ENCODE measurements around the gene GIGYF2. TPM values are rescaled to one million over a fixed set of nuclear protein-coding genes. Genes with fewer than 3 reads are reported as not detected.

Gene GIGYF2
- total and polyA plus RNA-seq, 2 of the 4 experiments (the other 2 are of a cell fraction): 14.7 to 66.0 TPM

GRCh38 chr2:232884001-232884421, 186.9 kb downstream of the GIGYF2 start:
- Histone ChIP-seq H3K27me3 (ENCODE audit: control insufficient read depth, insufficient read depth, low read length) (peaks cover 6% of the 10 kb centered on the region; the same call in 1 of the 2 replicates), H4K91ac (ENCODE audit: insufficient read depth, low read depth, low read length) (no peak overlapping the region), H4K8ac (ENCODE audit: low read depth in 2 of 2, low read length in 2 of 2) (no peak overlapping the region), H3K14ac (replicated peaks; ENCODE audit: low read depth, low read length) (no peak overlapping the region), H3K4me3 (ENCODE audit: insufficient read depth, low read depth, low read length) (no peak overlapping the region), H2BK15ac (ENCODE audit: low read depth, low read length) (no peak overlapping the region), H2AK9ac (replicated peaks; ENCODE audit: low read depth, low read length, poor library complexity) (no peak overlapping the region), H3K4me2 (ENCODE audit: low read depth, low read length) (no peak overlapping the region), H3K27ac (ENCODE audit: insufficient read depth, low read length) (no peak overlapping the region), H2BK5ac (ENCODE audit: low read depth, low read length, poor library complexity, severe bottlenecking) (no peak overlapping the region), H2BK120ac (ENCODE audit: low read depth, low read length) (no peak overlapping the region), H3K23ac (ENCODE audit: low read depth, low read length) (no peak overlapping the region), H3K36me3 (ENCODE audit: control insufficient read depth, insufficient read depth, low read length) (no peaks in the 10 kb centered on the region), H3K4ac (ENCODE audit: low read depth, low read length) (no peak overlapping the region), H2AK5ac (ENCODE audit: low read depth, low read length) (no peak overlapping the region), H3K56ac (ENCODE audit: extremely low read depth, insufficient read depth, low read length) (no peak overlapping the region), H3K4me1 (ENCODE audit: control insufficient read depth, insufficient read depth, low read length) (no peaks in the 10 kb centered on the region), H2BK20ac (ENCODE audit: low read depth, low read length) (no peak overlapping the region), H3K9me1 (ENCODE audit: insufficient read depth, low read length) (peaks cover 7% of the 10 kb centered on the region; the same call in 1 of the 2 replicates), H4K20me1 (ENCODE audit: insufficient read depth, low read length) (no peaks in the 10 kb centered on the region), H3K79me1 (ENCODE audit: low read depth in 1 of 2, low read length in 2 of 2) (no peaks in the 10 kb centered on the region), H2AFZ (replicated peaks; ENCODE audit: low read length, poor library complexity) (no peak overlapping the region), H4K5ac (ENCODE audit: low read depth, low read length) (no peak overlapping the region), H3K18ac (ENCODE audit: low read depth, low read length) (no peak overlapping the region), H3K9ac (ENCODE audit: low read depth, low read length) (no peak overlapping the region), H3K9me3 (ENCODE audit: control insufficient read depth, insufficient read depth, low read length) (no peaks in the 10 kb centered on the region)
- no TSS peak for BruUV-seq (replicated peaks)
- dilution Hi-C loops (cut with HindIII; ENCODE audit: low sequenced_read_pairs, unreplicated experiment): no loop called here
- in situ Hi-C loops (cut with MboI; ENCODE audit: low sequenced_read_pairs): no loop called here
- DNase-seq: no peak
- ChIA-PET POLR2A (ENCODE audit: unreplicated experiment) (no interaction called here), CTCF (no interaction called here)
- intact Hi-C loops (cut with micrococcal nuclease): no loop called here
- TF ChIP-seq MAFK (IDR thresholded peaks at IDR 0.05; ENCODE audit: low read depth, low read length): no peak
- no peak for TF ChIP-seq SMC3 (IDR thresholded peaks at IDR 0.05; ENCODE audit: low read depth, low read length)
- 80% methylated on average over 7 of the region's 11 CpGs; no CpG with 5 or more reads in 1 of the 2 experiments for WGBS, 2 experiments (ENCODE audit: extremely low coverage in 2 of 2, insufficient read length in 1 of 2)
- ATAC-seq (ENCODE audit: low read depth): no peak

Measured in IMR-90 (cell line).